LNCaP clone FGC (cell line): ENCODE measurements around the gene EWSR1.

ENCODE experiments used
- DNase-seq: peaks from one replicate; pipeline ENCODE4 v3.0.0-alpha.2; 2011; ENCODE audit warnings: low read depth
- H3K4me3 ChIP-seq: 2 replicates; pipeline ENCODE4 v1.5.1; 2011; ENCODE audit warnings: mild to moderate bottlenecking, low read depth, low read length, control low read depth
- CTCF ChIP-seq: IDR thresholded peaks from 2 replicates; pipeline ENCODE4 v1.5.1; 2012; ENCODE audit warnings: mild to moderate bottlenecking; ENCODE audit not compliant: control insufficient read depth, insufficient read depth; ENCODE audit errors: extremely low read depth

EWSR1 gene

DNA sequence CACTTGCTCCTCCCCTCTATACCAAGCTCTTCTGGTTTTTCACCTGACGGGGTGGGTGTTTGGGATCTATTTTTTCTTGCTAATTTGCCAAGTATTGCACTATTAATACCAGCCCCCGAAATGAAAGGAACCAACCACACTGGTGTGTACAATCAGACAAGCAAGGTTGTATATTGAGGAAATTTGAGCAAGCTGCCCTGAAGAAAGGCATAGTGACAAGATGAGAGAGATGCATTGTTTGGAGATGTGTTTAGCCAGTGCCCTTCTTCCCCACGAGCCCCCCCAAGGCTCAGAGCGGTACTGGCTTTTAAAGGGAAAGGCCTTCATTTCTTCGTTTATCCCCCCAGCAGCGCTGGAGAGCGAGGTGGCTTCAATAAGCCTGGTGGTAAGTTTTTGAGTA, 23.1 kb downstream of the EWSR1 start:
- H3K4me3 ChIP-seq = no peak overlapping the region
- DNase-seq = no peak
- 0 out of 2 replicates have a peak, but pooled peaks have one; percentile 0 for TF ChIP-seq CTCF

DNA sequence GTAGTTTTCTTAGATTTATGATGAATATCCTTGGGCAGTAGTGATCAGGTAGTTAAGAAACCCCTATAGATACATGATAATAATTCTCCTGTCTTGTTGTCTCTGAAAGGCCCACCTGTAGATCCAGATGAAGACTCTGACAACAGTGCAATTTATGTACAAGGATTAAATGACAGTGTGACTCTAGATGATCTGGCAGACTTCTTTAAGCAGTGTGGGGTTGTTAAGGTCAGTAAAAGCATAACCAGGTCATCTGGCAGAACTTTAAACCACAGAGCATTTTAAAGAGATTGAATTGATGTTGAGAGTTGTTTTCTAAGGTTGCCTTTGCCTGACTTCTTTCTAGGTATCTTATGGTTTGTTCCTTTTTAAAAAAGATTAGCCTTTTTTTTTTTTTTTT, 24.3 kb downstream of the EWSR1 start:
- TF ChIP-seq CTCF = no peak
- H3K4me3 ChIP-seq = no peak overlapping the region
- no peak for DNase-seq

DNA sequence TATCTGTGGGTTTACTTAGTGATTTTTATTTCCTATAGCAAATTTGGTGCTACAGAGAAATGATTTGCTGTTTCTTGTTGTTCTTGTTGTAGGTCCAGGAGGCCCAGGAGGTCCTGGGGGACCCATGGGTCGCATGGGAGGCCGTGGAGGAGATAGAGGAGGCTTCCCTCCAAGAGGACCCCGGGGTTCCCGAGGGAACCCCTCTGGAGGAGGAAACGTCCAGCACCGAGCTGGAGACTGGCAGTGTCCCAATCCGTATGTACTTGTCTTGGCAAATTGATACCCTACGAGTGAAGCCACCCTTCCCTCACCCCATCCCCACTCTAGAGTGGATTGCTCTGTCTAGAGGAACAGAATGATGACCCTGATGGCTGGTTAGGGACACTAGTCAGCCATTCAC, 30.6 kb downstream of the EWSR1 start:
- TF ChIP-seq CTCF = no peak
- H3K4me3 ChIP-seq = no peak overlapping the region
- DNase-seq = no peak

DNA sequence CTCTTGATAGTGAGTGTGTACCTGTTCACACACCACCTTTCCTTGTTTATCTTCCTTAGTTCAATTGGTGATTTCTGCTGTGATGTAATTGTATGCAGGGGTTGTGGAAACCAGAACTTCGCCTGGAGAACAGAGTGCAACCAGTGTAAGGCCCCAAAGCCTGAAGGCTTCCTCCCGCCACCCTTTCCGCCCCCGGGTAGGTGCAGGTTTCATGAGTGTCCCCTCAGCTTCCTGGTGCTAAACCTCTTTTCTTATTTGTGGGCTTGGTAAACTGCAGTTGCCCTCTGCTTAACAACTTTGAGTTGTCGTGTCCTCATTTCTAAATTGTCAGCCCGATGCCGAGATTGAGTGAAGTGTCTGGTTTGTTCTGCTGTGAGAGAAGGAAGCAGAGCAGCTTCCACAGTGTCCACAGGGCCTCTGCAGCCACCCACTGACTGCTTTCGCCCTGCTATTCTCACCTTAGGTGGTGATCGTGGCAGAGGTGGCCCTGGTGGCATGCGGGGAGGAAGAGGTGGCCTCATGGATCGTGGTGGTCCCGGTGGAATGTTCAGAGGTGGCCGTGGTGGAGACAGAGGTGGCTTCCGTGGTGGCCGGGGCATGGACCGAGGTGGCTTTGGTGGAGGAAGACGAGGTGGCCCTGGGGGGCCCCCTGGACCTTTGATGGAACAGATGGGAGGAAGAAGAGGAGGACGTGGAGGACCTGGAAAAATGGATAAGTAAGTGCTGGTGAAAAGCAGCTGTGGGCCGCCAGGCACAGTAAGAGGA, 31.2 kb downstream of the EWSR1 start:
- no peak for TF ChIP-seq CTCF
- no peak for DNase-seq
- no peak overlapping the region for H3K4me3 ChIP-seq

GRCh38 chr22:29300467-29300806, 32.4 kb downstream of the EWSR1 start:
- TF ChIP-seq CTCF = no peak
- no peak overlapping the region for H3K4me3 ChIP-seq
- DNase-seq = no peak

GRCh38 chr22:29300807-29301601, 32.9 kb downstream of the EWSR1 start:
- no peak for DNase-seq
- no peak overlapping the region for H3K4me3 ChIP-seq
- TF ChIP-seq CTCF = no peak
